Left lobe of liver (tissue), 2 donors: ENCODE data around the gene CPSF7. TPM values are rescaled to one million over a fixed set of nuclear protein-coding genes. Genes with fewer than 3 reads are reported as not detected.
A peak's percentile ranks its signal among the peaks of the same experiment; 100 is the strongest.

Experiments used
- ATAC-seq: fragments of 200-7000 bp; cut with Tn5 transposase; one replicate; pipeline ENCODE4 v1.9.1; 2020; ENCODE audit warnings: mild to moderate bottlenecking, moderate library complexity
- DNase-seq: peaks from one replicate; pipeline ENCODE4 v3.0.0-alpha.2; 2020; ENCODE audit warnings: low spot score
- total RNA-seq: library from RNA; stranded (reverse); gene quantifications from one replicate; pipeline ENCODE4 v1.2.1, GENCODE V29; 2021
- donor health status: DM: no; HTN: no; CAD: no; lungs with moderate emphysema.
- donor health status: DM: no; HTN: yes; CAD: no.

The CPSF7 gene
- total RNA-seq, 1 donor from 2014 or later: 34.0 TPM

DNA sequence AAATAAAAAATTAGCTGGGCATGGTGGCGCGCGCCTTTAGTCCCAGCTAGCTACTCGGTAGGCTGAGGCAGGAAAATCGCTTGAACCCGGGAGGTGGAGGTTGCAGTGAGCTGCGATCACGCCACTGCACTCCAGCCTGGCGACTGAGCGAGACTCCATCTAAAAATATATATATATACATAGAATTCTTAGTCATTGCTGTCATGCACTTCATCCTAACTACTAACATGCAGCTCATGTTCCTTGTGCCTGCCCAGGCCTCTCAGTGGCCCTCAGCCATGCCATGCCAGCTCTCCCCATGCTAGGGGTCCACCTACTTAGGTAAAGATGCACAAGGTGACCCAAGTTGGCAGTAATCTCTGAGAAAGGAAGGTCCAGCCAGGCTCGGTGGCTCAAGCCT lies 71.2 kb downstream of the CPSF7 start:
- no peak for DNase-seq
- ATAC-seq: no peak

DNA sequence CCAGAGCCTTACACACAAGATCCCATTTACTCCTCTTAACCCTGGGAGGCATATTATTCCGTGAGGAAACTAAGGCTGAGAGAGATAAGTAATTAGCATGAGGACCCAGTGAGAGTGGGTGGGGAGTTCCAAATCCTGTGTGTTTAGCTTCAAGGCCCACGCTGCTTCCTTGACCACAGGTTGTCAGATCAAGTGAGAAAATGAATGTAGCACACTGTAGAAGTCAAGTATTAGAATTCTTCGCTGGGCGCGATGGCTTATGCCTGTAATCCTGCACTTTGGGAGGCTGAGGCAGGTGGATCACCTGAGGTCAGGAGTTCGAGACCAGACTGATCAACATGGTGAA lies 71.9 kb downstream of the CPSF7 start:
- no peak for DNase-seq
- no peak for ATAC-seq

DNA sequence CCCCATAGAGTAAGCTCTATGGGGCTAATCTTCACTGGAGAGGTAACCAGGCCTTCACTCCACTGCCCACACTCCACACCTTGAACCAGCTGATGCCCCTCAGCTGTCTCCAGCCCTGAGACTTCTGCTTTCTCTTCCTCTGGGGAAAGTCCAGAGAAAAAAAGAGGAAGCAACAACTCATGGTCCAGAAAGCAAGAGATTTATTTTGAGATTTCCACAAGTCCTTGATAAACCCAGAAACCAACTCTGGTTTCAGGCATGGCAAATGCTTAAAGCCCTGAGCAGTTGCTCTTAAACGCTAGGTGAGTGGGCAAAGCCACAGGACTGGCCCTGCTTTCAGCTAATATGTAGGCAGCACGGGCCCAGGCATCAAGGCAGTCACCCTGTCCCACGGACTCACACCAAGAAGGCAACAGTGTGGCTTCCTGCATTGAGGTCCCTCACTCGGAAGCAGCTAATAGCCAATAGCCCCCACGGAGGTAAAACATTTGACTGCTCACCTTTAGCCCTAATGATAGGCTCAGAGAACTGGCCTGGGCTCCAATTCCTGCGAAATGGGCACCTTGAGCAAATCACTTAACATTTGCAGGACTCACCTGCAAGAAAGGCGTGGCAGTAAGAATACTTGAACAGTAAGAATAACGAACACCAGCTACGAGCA lies 72.4 kb downstream of the CPSF7 start:
- ATAC-seq: no peak
- DNase-seq: no peak

DNA sequence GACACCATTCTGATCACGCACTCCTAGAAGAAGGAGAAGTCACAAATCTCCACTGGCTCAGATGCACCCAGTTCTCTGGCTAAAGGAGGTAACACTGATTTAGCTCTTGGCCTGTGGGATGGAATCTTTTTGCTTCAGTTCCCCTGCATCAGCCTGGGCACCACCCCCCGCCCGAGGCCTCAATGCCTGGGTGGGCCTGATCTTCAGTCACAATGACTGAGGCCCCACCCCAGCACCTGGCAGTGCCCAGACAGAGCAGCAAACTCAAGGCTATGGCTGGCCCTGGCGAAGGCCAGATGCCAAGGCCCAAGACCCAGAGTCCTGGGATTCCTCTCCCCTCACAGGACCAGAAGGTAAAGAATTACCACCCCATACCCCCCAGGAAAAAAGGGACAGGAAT lies 73.1 kb downstream of the CPSF7 start:
- DNase-seq (no peak), ATAC-seq (no peak)

DNA sequence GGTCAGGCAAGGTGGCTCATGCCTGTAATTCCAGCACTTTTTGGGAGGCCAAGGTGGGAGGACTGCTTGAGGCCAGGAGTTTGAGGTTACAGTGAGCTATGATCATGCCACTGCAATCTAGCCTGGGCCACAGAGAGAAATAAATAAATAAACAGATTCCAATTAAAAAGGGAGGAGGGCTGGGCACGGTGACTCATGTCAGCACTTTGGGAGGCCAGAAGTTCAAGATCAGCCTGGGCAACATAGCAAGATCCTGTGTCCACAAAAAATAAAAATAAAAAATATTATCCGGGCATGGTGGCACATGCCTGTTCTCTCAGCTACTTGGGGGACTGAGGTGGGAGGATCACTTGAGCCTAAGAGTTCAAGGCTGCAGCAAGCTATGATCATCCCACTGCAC lies 75.6 kb downstream of the CPSF7 start:
- ATAC-seq: no peak
- no peak for DNase-seq

DNA sequence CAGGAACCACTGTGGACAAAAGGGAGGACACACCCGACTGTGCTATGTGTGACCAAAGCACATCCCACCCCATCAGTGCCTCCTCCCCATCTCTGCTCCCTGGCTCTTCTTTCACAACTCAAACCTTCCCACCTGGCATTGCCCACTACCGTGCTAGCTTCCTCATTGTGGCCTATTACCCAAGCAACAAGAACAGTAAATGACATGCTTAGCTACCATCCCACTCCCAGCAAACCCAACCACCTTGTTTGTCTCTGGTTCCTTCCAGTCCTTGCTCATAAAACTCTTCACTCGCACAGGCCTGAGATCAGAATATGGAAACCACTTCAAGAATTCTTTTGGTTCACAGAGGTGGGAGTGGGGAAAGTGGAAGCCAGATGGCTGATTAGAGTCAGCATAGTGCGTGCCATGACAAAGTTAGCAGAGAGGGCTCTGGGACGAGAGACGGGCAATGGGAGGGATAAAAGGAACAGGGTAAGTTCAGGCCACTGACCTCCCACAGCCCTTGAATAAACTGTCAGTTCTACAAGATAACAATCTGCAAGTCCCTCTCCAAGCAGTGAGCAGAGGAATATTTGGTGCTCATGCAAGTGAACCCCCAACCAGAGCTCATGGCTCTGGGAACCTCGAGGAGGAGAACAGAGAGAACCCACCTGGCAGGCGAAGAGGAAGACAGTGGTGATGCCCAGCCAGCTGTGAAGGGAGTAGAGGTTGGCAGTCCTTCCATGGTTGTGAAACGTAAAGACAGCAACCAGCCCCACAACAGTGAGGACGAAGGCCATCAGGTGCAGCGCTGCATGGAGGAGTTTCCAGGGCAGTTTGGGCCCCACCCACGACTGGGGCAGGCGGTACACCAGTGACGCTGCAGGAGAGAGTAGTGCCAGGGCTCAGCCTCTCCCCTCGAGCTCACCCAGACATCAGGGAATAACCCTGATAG lies 76.4 kb downstream of the CPSF7 start:
- peak; percentile 92 for DNase-seq
- ATAC-seq: peak; percentile 87

Other genes starting within 250 kb of the CPSF7 start
- gene PGA3, start 226.5 kb downstream of the CPSF7 start, total RNA-seq: not detected
- 0.53 TPM for gene PGA4, start 207.6 kb downstream of the CPSF7 start, total RNA-seq
- gene PGA5, start 188.8 kb downstream of the CPSF7 start, total RNA-seq: 0.18 TPM
- gene VWCE, start 134.7 kb downstream of the CPSF7 start, total RNA-seq: 20.6 TPM
- 105 TPM for gene DDB1, start 96.9 kb downstream of the CPSF7 start, total RNA-seq
- gene TKFC, start 96.7 kb downstream of the CPSF7 start, total RNA-seq: 176 TPM
- gene CYB561A3, start 68.1 kb downstream of the CPSF7 start, total RNA-seq: 37.9 TPM
- 23.7 TPM for gene TMEM138, start 67.6 kb downstream of the CPSF7 start, total RNA-seq
- gene TMEM216, start 37.4 kb downstream of the CPSF7 start, total RNA-seq: 1.7 TPM
- gene SDHAF2, start 149 bp upstream of the CPSF7 start, total RNA-seq: 18.8 TPM
- not detected for gene LRRC10B, start 78.8 kb upstream of the CPSF7 start, total RNA-seq
- 65.6 TPM for gene SYT7, start 151.1 kb upstream of the CPSF7 start, total RNA-seq